B cell (primary cell): Measurements from ENCODE around the gene CATSPERB. TPM values are rescaled to one million over a fixed set of nuclear protein-coding genes. Genes with fewer than 3 reads are reported as not detected.

Experiments
- ATAC-seq: fragments of 200-7000 bp; cut with Tn5 transposase; one replicate; pipeline ENCODE4 v1.10.0; 2021; ENCODE audit warnings: low read depth, mild to moderate bottlenecking, moderate number of reproducible peaks, moderate library complexity
- CTCF ChIA-PET: fragments of 350-600 bp; sonication (Branson Sonifier 250); formaldehyde crosslinking; loops from one replicate; lab custom pipeline; 2021; ENCODE audit warnings: antibody characterized with exemption, inconsistent platforms; lab: Charles Lee
- POLR2A ChIA-PET: fragments of 350-600 bp; sonication (Branson Sonifier 250); formaldehyde crosslinking; loops from one replicate; lab custom pipeline; 2021; ENCODE audit warnings: antibody characterized with exemption; lab: Charles Lee
- DNase-seq: peaks from one replicate; pipeline ENCODE4 v3.0.0; 2013
- H2AFZ ChIP-seq: 2 replicates; pipeline ENCODE4 v1.6.1; 2012; ENCODE audit warnings: mild to moderate bottlenecking, low read depth, low read length; ENCODE audit not compliant: insufficient read depth, poor library complexity, severe bottlenecking
- H3K27ac ChIP-seq, 2 donors: 1 replicate in 1 of 2; 2 replicates in 1 of 2; pipeline ENCODE4 v1.5.1; 2012 to 2013; ENCODE audit warnings: low read length in 2 of 2, mild to moderate bottlenecking in 2 of 2, moderate library complexity in 1 of 2
- H3K27me3 ChIP-seq, 4 experiments: fragments of 200-600 bp in 1 of 4; sonication (generic) in 1 of 4; replicated peaks in 1 of 4; 1 replicate in 2 of 4; 2 replicates in 2 of 4; pipeline versions ENCODE4 v1.6.1 to v1.7.0; 2013 to 2016; ENCODE audit warnings: low read length in 3 of 4, mild to moderate bottlenecking in 2 of 4, mixed read lengths in 1 of 4, moderate library complexity in 1 of 4; ENCODE audit not compliant: insufficient read depth in 4 of 4, control insufficient read depth in 3 of 4; ENCODE audit errors: control extremely low read depth in 1 of 4
- H3K36me3 ChIP-seq, 2 experiments: replicated peaks in 1 of 2; 1 replicate in 1 of 2; 2 replicates in 1 of 2; pipeline versions ENCODE4 v1.6.1 to v1.7.1; 2013; ENCODE audit warnings: low read length in 1 of 2; ENCODE audit not compliant: insufficient read depth in 2 of 2, control insufficient read depth in 1 of 2; ENCODE audit errors: control extremely low read depth in 1 of 2, extremely low read depth in 1 of 2
- H3K4me1 ChIP-seq, 2 donors: fragments of 200-600 bp in 1 of 2; sonication (generic) in 1 of 2; 1 replicate in 1 of 2; 2 replicates in 1 of 2; pipeline versions ENCODE4 v1.5.1 to v1.6.1; 2013 to 2017; ENCODE audit warnings: low read length in 2 of 2; ENCODE audit not compliant: control insufficient read depth in 2 of 2, insufficient read depth in 2 of 2
- H3K4me2 ChIP-seq: replicated peaks from 2 replicates; pipeline ENCODE3; 2012; ENCODE audit warnings: mild to moderate bottlenecking, low read depth, low read length; ENCODE audit not compliant: poor library complexity, severe bottlenecking
- H3K4me3 ChIP-seq, 5 experiments: fragments of 200-600 bp in 1 of 5; sonication (generic) in 1 of 5; 1 replicate in 3 of 5; 2 replicates in 2 of 5; pipeline versions ENCODE4 v1.5.1 to v1.7.0; 2011 to 2016; ENCODE audit warnings: low read length in 4 of 5, mild to moderate bottlenecking in 4 of 5, low read depth in 2 of 5, control low read depth in 1 of 5, moderate library complexity in 1 of 5; ENCODE audit not compliant: insufficient read depth in 1 of 5; ENCODE audit errors: control extremely low read depth in 1 of 5, extremely low read depth in 1 of 5
- H3K79me2 ChIP-seq: fragments of 200-600 bp; sonication (generic); one replicate; pipeline ENCODE4 v1.6.0; 2016; ENCODE audit warnings: low read length; ENCODE audit not compliant: control insufficient read depth, insufficient read depth
- H3K9ac ChIP-seq: fragments of 200-600 bp; sonication (generic); 2 replicates; pipeline ENCODE4 v1.6.1; 2017; ENCODE audit warnings: mild to moderate bottlenecking, low read length, moderate library complexity
- H3K9me3 ChIP-seq, 3 donors: one replicate each; pipeline versions ENCODE4 v1.6.1 to v1.7.1; 2013; ENCODE audit warnings: low read length in 2 of 3; ENCODE audit not compliant: control insufficient read depth in 2 of 3, insufficient read depth in 1 of 3; ENCODE audit errors: control extremely low read depth in 1 of 3
- H4K20me1 ChIP-seq: 2 replicates; pipeline ENCODE4 v1.6.0; 2012; ENCODE audit warnings: mild to moderate bottlenecking, low read length; ENCODE audit not compliant: insufficient read depth, control insufficient read depth, poor library complexity, severe bottlenecking
- H3K27ac Mint-ChIP-seq: one replicate; pipeline ENCODE4 v1.8.0; 2021; ENCODE audit warnings: mixed read lengths
- H3K27me3 Mint-ChIP-seq: one replicate; pipeline ENCODE4 v1.8.0; 2021; ENCODE audit warnings: mixed read lengths
- H3K4me1 Mint-ChIP-seq: one replicate; pipeline ENCODE4 v1.8.0; 2021; ENCODE audit warnings: mixed read lengths
- H3K4me3 Mint-ChIP-seq: one replicate; pipeline ENCODE4 v1.8.0; 2021; ENCODE audit warnings: mixed read lengths
- H3K9me3 Mint-ChIP-seq: one replicate; pipeline ENCODE4 v1.8.0; 2022; ENCODE audit warnings: mixed read lengths; ENCODE audit not compliant: insufficient read depth
- EZH2 ChIP-seq: IDR thresholded peaks from 2 replicates; pipeline ENCODE4 v1.6.1; 2012; ENCODE audit warnings: borderline replicate concordance, low read depth, mild to moderate bottlenecking, moderate library complexity, low read length; ENCODE audit not compliant: insufficient read depth, poor library complexity, severe bottlenecking
- WGBS: methylation state at CpG from one replicate; pipeline ENCODE4 v1.1.5; 2013; ENCODE audit warnings: missing lambda C conversion rate; ENCODE audit not compliant: insufficient coverage; 5-methylcytosine and 5-hydroxymethylcytosine counted together
- intact Hi-C: fragments of 100-400 bp; cut with micrococcal nuclease; formaldehyde crosslinking; loops from one replicate; pipeline ENCODE4 v1.10.0; 2022
- polyA plus RNA-seq: library from polyadenylated mRNA; depleted of rRNA; stranded (reverse); fragments of >200 nt; gene quantifications from 2 replicates; pipeline ENCODE4 v1.2.3, GENCODE V29; 2012
- total RNA-seq, 2 donors: library from RNA; stranded (reverse); fragments of 120-200 nt in 1 of 2; gene quantifications; 1 replicate in 1 of 2; 2 replicates in 1 of 2; pipeline versions ENCODE4 v1.2.3 to v1.2.4, GENCODE V29; 2013 to 2022
- TF ChIP-seq, protein P1 (sequence below): fragments of 200-600 bp; IDR thresholded peaks from one replicate; pipeline ENCODE4 v1.8.0; 2022; ENCODE audit warnings: antibody characterized with exemption, mild to moderate bottlenecking

Gene CATSPERB
- total and polyA plus RNA-seq, 2 donors (not counting 1 experiment from before 2014, with no cell fraction given): 0.12 to 0.18 TPM

DNA sequence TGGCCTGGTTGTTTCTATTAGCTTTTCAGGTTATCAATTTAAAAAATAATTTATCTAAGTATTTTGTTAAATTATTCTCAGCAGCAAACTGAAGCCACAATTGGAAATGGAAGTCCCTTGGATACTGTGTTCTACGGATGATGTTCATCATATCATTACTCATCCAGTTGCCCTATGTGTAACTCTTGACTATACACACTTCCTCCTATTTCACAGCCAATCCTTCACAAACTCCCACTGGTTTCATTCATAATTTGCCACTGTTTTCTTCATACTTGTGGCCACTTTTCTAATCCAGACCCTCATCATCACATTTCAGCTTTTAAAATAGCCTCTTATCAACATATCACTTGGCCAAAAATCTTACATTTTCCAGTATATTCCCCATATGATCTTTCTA, 84.0 kb downstream of the CATSPERB start:
- WGBS: 83% methylated on average over 1 of the region's 1 CpG
- Mint-ChIP-seq H3K9me3 (peaks cover 3% of the 10 kb centered on the region), H3K27ac (no peak overlapping the region), H3K4me3 (no peak overlapping the region), H3K27me3 (peaks cover 25% of the 10 kb centered on the region), H3K4me1 (no peaks in the 10 kb centered on the region)
- no peak for DNase-seq
- intact Hi-C loops: no loop called here
- H3K27ac ChIP-seq: no peak overlapping the region
- H3K9ac ChIP-seq: no peak overlapping the region
- no peaks in the 10 kb centered on the region for H3K4me1 ChIP-seq
- no peak overlapping the region for H3K4me3 ChIP-seq
- no peak overlapping the region for H2AFZ ChIP-seq
- POLR2A ChIA-PET: interaction anchor here (0.6 kb wide), 1 partner anchor 114 kb away, joined by 8 read pairs; no protein-coding TSS in a partner anchor
- no peaks in the 10 kb centered on the region for H3K36me3 ChIP-seq
- TF ChIP-seq EZH2: no peak
- TF ChIP-seq, protein P1, sequence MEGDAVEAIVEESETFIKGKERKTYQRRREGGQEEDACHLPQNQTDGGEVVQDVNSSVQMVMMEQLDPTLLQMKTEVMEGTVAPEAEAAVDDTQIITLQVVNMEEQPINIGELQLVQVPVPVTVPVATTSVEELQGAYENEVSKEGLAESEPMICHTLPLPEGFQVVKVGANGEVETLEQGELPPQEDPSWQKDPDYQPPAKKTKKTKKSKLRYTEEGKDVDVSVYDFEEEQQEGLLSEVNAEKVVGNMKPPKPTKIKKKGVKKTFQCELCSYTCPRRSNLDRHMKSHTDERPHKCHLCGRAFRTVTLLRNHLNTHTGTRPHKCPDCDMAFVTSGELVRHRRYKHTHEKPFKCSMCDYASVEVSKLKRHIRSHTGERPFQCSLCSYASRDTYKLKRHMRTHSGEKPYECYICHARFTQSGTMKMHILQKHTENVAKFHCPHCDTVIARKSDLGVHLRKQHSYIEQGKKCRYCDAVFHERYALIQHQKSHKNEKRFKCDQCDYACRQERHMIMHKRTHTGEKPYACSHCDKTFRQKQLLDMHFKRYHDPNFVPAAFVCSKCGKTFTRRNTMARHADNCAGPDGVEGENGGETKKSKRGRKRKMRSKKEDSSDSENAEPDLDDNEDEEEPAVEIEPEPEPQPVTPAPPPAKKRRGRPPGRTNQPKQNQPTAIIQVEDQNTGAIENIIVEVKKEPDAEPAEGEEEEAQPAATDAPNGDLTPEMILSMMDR: no peak
- peaks cover 0 to 5% (median 0%) of the 10 kb centered on the region in 4 experiments for H3K27me3 ChIP-seq
- H3K79me2 ChIP-seq: no peaks in the 10 kb centered on the region
- CTCF ChIA-PET: interaction anchor here (1.0 to 4.8 kb wide), 2 partner anchors 348 to 352 kb away, joined by 5 to 72 read pairs; no protein-coding TSS in a partner anchor
- no peaks in the 10 kb centered on the region for H3K9me3 ChIP-seq
- no peak overlapping the region for H3K4me2 ChIP-seq
- no peaks in the 10 kb centered on the region for H4K20me1 ChIP-seq
- no peak for ATAC-seq

DNA sequence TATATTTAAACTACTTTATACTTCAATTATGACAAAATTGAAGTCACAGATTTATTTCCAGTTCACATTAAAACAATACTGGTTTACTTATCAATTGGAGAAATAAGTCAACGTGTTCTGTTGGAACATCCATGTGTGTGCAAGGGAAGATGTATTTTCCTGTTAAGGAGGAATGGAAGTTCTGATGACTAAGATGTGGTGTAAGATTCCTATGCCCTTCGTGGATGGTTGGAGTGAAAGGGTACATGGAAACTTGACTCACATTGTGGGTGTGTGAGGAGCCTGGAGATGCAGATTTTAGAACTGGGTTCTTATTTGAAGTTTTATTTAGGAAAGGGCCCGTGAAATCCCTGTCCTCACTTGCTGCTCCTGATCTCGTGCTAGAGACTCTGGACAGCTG, 95.3 kb downstream of the CATSPERB start:
- no peaks in the 10 kb centered on the region for H3K27me3 ChIP-seq
- ATAC-seq (no peak), DNase-seq (no peak)
- no peak overlapping the region for H3K4me3 Mint-ChIP-seq
- no peak overlapping the region for H3K4me2 ChIP-seq
- no peaks in the 10 kb centered on the region for H3K9me3 Mint-ChIP-seq
- ChIA-PET CTCF (no interaction called here), POLR2A (no interaction called here)
- H3K36me3 ChIP-seq: no peaks in the 10 kb centered on the region
- H3K27ac Mint-ChIP-seq: no peak overlapping the region
- H3K27me3 Mint-ChIP-seq: no peaks in the 10 kb centered on the region
- no peaks in the 10 kb centered on the region for H4K20me1 ChIP-seq
- no peaks in the 10 kb centered on the region for H3K9me3 ChIP-seq
- H3K79me2 ChIP-seq: no peaks in the 10 kb centered on the region
- WGBS: 73% methylated on average over 4 of the region's 4 CpGs
- TF ChIP-seq, protein P1: no peak
- no peak for TF ChIP-seq EZH2
- H2AFZ ChIP-seq: no peak overlapping the region
- no peak overlapping the region for H3K4me3 ChIP-seq
- H3K9ac ChIP-seq: no peak overlapping the region
- intact Hi-C loops: no loop called here
- H3K4me1 ChIP-seq: no peaks in the 10 kb centered on the region
- no peak overlapping the region for H3K27ac ChIP-seq
- H3K4me1 Mint-ChIP-seq: no peaks in the 10 kb centered on the region
